Stimulated activated CD8-positive, alpha-beta memory T cell treated with anti-CD3 and anti-CD28 coated beads, Interleukin-7, amount 100 ng/mL, for 24 hours (primary cell): ENCODE results near the gene FBXO42.
"Not testable (repeated sequence)": the region's sequence is repeated elsewhere in the genome, so short reads cannot be mapped to it uniquely, and the experiment has no call there.

ENCODE experiments used
- DNase-seq: peaks from one replicate; pipeline ENCODE4 v3.0.0-alpha.2; 2020; ENCODE audit warnings: low read depth

FBXO42 gene

DNA sequence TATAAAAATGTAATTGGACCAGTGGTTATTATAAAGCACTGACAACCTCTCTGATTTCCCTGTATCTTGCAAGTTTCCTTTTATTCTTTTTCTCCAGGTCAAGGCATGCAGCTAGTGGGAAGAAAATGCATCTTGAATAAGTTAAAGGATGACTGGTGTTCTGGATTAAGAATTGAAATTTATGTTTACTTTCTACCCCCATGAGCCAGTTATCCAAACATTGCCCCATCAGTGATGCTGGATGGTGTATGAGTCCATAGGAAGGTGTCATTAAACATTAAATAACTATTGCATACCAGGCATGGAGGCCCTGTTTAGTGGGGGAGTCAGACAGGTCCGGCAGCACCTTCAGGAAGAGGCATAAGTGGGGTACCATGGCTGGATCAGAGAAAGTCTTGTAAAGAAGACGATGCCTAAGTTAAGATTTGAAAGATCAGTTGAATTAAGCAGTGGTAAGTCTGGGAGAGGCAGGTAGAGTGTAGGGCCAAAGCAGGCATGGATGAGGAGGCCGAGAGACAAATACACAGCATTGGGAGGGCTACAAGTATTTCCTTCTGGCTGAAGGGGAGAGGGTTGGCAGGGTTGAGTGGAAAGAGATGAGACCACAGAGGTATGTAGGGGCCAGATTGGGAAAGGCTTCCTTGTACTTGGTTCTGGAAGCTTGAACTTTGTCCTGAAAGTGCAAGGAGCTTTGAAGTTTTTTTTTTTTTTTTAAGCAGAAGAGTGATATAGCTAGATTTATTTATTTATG, 20.4 kb upstream of the FBXO42 start:
- no peak for DNase-seq

DNA sequence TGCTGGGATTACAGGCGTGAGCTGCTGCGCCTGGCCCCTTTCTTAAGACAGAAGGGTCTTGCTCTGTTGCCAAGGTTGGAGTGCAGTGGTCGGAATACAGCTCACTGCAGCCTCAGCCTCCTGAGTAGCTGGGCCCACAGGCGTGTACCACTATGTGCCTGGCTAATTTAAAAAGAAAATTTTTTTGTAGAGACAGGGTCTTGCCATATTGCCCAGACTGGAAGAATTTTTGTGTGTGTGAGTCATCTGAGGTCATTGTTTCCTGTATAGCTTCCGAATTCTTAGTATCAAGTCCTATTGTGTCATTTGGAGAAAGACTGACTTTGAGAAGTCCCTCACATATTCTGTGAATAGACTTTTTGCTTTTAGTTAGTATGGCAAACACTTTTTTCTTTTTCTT, 19.4 kb upstream of the FBXO42 start:
- DNase-seq: no peak

DNA sequence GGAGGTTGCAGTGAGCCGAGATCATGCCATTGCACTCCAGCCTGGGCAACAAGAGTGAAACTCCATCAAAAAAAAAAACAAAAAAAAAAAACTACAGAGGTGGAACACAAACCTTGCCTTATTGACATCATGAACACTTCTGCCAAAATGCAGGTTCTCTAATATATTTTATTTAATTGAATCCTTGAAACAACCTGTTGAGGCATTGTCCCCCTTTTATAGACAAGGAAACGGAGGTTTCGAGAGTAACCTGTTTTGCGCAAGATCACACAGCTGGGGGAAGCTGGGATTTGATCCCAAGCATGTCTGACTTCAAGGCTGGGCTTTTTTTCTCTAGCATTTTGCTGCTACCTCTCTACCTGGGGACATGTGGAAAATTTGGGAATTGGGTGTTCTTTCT, 17.5 kb upstream of the FBXO42 start:
- DNase-seq: no peak

DNA sequence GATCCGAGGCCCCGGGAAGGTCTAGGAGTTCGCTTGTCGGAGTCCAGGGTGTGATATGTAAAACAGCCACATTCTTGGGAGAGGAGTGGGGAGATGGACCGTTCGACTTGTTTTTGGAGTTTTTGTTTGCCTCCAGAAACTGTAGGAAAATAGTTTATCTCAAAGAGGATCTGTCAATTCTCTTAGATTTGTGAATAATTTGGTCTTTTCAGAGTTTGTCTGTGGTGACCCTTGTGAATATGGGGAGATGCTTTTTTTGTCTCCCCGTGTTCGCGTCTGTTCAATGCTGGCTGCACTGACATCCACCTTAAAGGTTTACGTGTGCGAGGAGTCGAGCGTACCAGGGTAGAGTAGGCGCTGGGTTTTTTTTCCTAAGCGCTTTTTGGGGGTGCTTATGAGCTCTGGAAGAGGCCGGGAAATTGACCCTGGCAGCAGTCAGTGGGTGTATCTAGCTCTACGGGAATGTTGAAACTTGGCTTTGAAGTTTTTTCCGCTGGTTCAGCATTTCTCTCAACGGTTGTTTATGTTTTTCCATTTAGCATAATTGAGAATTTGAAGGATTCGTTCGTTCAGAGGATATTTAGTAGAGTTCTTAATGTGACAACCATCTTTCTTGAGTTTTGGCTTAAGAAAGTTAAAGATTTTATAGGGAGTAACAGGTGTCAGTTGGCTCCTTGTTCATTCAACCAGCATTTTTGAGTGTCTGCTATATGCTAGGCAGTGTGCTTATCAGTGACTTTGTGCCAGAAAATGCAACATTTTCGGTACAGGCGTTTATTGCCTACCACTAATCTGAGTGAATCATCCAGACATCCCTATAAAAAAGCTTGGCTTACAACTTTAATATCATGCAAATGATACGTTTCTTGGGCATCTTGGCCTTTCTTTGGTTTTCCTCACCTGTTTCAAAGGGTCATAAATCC, 15.9 kb upstream of the FBXO42 start:
- no peak for DNase-seq

DNA sequence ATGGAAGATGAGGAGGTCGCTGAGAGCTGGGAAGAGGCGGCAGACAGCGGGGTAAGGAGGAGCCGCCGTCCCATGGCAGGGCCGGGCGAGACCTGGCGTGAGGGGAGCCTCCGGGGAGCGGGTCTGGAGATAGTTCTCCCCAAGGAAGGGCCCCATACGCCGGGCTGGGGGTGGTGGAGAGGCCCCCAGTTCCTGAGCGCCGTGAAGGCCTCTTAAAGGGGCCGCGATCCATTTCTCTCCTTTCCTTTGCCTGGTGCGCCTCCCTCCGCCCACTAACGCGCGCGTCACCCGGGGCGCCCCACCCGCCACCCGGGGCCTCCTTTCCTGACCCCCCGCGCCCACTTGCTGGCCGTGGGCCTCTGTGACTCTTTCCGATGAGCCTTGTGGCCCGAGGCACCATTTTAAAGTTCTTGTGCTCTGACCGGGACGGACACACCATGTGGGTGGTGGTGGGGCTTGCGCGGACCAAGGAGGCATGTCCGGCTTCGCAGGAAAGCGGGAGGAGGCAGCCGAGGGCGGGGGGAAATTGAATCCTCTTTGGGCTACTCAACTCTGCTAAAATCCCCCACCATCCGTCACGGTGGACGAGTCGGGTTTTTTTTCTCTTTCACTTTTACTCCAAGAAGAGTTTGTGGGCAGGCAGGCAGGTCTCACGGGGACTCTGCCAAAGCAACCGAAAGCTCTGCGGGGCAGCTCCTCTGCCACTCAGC, 15.1 kb upstream of the FBXO42 start:
- DNase-seq: peak; percentile 65

DNA sequence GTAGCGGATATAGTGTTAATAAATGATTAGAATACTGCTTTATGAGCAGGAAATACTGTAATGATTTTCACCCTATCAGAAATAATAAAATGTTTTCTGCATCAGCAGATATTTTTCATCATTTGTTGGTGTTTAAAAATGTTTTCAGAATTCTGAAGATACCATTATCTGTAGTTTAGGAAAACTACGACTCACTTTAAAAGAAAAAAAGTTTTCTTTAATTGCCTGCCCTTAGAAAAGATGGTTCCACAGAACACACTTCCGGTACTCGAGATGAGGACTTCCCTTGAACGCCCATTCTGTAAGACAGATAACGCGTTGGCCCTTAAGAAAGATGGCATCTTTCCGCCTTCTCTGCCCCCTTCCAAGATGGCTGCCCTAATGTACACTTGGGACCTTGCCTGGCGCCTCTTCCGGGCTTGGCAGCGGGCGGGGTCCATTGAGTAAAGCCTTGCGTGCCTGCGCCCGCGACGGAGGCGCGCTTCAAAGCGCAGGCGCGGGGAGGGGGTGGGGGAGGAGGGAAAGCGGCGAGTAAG, 14.5 kb upstream of the FBXO42 start, which contains the start of gene SZRD1:
SZRD1 (plus strand) TSS at position 521 of the 536 bp plus-strand sequence. CDS start 16 bp downstream, outside the sequence.
- peak; percentile 75 for DNase-seq

DNA sequence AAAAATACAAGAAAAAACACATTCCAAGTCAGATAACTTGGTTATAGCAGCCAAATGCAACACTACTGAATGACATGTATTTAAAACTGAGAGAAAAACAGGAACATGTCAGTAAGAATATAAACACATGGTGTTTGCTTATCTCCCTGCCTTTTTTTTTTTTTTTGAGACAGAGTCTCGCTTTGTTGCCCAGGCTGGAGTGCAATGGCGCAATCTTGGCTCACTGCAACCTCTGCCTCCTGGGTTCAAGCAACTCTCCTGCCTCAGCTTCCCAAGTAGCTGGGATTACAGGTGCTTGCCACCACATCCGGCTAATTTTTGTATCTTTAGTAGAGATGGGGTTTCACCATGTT, 12.8 kb upstream of the FBXO42 start:
- not testable (repeated sequence) for DNase-seq

DNA sequence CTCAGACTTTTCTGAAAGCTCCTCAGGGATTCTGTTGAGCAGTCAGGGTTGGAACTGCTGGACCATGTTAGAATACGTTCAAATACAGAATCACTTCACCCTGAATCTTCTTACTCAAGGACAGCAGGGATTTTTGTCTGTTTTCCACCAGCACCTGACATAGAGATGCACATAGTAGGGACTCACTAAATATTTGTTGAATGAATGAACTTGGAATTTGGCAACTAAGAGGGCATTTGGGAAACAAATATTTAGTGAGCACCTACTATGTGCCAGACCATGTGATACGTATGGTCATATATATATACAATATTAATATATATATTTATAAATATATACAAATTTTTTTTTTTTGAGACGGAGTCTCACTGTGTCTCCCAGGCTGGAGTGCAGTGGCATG, 4.6 kb upstream of the FBXO42 start:
- DNase-seq: no peak

DNA sequence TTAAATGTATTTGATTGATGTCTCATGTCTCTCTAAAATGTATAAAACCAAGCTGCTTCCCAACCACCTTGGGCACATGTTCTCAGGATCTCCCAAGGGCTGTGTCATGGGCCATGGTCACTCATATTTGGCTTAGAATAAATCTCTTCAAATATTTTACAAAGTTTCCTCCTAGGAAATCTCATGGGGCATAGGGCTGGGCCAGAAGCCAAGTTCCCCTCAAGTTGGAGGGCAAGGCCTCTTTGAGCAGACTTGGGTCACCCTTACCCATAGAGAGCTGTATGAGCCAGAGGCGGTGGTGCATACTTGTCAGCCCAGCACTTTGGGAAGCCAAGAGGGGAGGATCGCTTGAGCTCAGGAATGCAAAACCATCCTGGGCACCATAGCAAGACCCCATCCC, 2.3 kb upstream of the FBXO42 start:
- no peak for DNase-seq

DNA sequence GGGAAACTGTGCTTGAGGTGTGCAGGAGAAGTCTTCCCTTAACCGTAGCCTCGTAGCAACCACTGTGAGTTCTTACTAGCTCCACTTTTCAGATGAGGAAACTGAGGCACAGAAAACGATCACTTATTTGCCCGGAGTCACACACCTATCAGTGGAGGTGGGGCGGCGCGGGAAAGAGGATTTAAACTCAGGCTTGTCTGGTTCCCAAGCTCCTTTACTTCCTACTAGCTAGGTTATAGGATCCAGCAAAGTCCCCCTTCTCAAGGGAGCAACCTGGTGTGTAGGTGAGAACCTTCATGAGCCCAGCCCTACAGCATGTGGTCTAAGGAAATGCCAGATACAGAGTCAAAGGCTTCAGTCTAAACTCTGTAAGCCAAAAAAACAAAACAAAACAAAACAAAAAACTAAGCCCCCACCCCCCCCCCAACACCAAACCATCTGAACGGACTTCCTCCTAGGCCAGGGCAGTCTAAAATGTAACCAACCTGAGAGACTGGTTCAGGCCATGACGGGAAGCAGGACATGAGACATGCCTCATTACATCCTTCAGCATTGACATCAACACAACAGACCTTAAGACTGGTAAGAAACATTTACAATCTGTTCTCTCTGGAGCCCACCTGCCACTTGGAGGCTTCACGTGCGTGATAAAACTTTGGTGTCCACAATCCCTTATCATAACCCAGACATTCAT, 709 bp upstream of the FBXO42 start:
- DNase-seq: no peak

DNA sequence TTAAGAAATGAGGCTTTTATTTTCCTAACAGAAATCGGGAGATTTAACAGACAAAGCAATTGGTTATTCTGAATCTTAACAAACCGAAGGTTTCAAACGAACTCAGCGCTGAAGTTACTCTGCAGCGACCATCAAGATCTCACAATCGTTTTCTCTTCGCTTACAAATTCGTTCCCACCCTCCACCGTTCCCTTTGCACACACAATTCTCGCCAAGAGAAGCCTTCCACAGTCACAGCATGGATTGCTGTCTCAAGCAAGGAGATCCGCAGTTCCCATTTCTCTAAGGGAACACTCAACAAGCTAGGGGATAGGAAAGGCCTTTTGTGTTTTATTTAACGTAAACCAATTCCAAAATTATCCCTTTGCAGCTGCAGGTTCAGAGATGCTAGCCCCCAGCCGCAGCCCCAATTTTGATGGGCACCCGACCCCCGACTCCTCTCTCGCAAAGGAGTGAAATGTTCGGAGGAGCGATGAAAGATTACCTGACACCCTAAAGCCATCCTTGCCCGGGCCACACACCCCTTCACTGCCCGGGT, 755 bp downstream of the FBXO42 start:
- no peak for DNase-seq

DNA sequence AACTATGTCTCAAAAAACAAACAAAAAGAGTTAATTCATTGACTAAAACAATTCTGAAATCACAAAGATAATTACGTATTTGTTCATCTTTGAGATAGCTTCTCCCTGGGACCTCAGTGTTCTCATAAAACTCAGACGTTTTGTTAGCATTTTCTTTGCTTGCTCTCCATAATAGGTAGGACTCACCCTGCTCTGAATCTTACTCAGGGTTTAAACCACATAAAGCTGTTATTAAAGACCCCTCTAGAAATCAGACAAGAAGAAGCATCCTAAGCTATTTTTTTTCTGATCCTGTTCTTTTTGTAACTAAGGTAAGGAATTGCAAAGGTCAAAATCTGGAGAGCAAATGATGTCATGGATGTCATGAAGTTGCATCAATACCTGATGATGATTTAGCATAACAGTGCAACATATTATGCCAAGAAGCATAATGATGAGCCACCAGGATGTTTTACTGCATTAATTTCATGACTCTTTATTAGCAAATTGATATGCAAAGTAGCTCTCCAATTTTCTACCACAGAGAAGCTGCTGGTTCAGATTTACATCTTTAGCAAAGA, 2.4 kb downstream of the FBXO42 start:
- DNase-seq: no peak

DNA sequence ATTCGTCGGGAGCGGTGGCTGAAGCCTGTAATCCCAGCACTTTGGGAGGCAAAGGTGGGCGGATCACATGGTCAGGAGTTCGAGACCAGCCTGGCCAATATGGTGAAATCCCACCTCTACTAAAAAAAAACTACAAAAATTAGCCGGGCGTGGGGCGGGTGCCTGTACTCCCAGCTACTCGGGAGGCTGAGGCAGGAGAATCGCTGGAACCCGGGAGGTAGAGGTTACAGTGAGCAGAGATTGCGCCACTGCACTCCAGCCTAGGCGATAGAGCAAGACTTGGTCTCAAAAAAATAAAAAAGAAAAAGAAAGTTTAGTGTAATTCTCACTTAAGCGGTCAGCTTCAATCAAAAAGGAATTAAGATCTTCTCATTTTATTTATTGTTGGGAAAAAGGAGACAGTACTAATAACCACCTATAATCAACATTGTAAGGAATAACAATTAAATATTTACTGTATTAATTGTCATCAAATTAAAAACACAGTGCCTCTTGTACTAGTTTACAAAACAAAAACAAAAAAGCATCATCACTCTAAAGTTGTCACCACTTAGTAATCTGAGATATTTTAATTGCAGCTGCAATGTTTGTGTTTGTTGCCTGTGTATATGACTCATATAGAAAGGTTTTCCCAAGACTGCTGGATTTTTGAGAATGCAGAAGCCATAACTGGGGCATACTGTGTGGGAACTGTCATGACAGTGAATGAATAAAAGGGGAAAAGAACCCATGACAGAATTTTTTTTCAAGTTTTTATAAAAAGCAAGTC, 3.7 kb downstream of the FBXO42 start:
- no peak for DNase-seq

DNA sequence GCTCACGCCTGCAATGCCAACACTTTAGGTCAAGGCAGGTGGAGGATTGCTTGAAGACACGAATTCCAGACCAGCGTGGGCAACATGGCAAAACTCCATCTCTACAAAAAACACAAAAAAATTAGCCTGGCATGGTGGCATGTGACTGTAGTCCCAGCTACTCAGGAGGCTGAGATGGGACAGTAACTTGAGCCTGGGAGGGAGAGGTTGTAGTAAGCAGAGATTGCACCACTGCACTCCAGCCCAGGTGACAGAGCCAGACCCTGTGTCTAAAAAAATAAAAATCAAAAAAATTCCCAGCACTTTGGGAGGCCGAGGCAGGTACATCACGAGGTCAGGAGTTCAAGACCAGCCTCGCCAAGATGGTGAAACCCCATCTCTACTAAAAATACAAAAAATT, 9.0 kb downstream of the FBXO42 start:
- DNase-seq: not testable (repeated sequence)

DNA sequence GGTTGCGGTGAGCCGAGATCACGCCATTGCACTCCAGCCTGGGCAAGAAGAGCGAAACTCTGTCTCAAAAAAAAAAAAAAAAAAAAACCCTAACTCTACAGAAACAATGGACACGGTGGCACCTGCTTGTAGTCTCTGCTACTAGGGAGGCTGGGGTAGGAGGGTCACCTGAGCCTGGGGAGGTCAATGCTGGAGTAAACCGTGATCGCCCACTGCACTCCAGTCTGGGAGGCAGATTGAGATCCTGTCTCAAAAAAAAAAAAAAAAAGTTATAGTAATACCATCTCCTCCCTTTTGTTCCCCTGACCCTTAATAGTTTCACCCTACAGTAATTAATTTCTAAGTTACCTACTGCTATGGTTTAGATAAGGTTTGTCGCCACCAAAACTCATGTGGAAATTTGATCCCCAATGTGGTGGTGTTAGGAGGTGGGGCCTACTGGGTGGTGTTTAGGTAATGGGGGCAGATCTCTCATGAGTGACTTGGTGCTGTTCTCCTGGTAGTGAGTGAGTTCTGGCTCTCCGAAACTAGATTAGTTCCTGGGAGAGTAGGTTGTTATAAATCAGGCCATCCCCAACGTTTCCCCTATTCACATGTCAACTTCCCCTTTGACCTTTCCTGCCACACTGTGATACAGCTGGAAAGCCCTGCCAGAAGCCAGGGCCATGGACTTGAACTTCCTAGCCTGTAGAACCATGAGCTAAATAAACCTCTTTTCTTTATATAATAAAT, 9.8 kb downstream of the FBXO42 start:
- no peak for DNase-seq

DNA sequence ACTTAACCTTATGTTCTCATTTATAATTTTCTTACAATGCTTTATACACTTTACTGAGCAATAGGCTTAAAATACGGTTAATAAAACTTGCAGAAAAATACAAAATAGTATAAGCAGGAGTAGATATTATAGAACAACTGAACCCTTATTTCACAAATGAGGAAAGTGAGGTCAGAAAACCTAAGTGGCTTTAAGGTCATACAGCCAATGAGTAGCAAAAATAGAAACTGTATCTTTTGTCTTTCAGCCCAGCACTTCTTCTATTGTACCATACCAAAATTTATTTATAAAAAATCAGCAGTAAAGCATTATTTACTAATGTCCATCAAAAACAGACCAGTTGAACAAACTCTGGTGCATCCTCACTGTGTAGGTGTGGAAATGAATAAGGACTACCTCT, 11.6 kb downstream of the FBXO42 start:
- no peak for DNase-seq

DNA sequence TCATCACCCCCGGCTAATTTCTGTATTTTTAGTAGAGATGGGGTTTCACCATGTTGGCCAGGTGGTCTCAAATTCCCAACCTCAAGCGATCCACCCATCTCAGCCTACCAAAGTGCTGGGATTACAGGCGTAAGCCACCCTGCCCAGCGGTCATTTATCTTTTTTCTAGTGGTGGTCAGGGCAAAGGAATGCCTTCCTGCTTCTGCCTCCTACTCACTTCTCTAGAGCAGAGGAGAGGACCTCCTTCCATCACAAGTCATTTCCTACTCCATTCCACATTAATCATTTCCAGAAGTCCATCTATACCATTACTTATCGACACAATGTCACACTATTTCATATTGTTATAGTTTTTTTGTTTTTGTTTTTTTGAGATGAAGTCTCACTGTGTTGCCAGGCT, 13.3 kb downstream of the FBXO42 start:
- DNase-seq: no peak

DNA sequence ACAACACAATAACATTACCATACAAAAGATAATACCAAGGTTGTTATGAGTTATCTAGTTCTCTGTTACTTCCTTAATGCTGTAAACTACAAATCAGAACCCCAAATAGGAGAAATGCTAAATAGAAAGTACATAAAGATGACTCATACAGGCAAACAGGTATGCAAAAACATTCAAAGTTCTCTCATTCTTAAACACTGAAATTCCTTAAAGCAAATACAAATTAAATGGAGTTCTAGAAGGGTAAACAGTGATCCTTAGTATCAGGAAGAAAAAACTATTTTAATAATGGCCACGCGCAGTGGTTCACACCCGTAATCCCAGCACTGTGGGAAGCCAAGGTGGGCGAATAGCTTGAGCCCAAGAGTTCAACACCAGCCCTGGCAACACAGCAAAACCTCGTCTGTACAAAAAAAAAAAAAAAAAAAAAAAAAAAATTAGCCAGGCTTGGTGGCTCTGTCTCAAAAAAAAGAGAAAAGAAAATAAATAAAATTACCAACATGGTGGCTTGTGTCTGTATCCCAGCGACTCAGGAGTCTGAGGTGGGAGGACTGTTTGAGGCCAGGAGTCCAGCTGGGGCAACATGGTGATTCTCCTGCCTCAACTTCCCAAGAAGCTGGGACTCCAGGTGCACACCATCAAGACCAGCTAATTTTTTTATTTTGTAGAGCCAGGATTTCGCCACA, 17.5 kb downstream of the FBXO42 start:
- DNase-seq: no peak

DNA sequence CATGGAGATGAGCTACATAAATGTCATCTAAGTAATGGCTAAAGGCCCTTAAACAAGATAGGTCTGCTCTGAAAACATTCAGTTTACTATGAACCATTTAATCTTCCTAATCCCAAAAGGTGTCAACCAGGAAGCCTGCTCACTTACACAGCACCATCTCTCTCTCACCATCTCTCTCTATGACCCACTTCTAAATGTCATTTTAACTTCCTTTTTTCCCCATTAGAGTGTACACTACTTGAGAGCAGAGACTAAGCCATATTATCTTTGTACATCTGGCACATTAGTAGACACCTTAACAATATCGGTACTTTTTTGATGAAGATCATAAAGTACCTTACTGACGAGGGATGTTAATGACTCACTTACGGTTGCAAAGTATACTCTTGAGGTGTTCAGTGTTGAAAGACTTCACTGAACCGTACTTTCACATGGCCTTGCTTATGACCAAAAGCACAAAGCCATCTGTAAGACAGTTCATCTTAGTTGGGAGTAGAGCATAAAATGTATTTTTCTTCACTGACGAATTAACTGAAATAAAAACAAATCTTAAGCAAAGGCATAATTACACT, 25.4 kb downstream of the FBXO42 start:
- no peak for DNase-seq
